ENCODE data around the gene HSPB1. TPM values are rescaled to one million over a fixed set of nuclear protein-coding genes. Genes with fewer than 3 reads are reported as not detected.

The HSPB1 gene
- total and polyA plus RNA-seq, 2 of the 13 experiments (the other 11 are each of a cell fraction or from before 2014, with no cell fraction given) = 21.0 to 38.6 TPM

DNA sequence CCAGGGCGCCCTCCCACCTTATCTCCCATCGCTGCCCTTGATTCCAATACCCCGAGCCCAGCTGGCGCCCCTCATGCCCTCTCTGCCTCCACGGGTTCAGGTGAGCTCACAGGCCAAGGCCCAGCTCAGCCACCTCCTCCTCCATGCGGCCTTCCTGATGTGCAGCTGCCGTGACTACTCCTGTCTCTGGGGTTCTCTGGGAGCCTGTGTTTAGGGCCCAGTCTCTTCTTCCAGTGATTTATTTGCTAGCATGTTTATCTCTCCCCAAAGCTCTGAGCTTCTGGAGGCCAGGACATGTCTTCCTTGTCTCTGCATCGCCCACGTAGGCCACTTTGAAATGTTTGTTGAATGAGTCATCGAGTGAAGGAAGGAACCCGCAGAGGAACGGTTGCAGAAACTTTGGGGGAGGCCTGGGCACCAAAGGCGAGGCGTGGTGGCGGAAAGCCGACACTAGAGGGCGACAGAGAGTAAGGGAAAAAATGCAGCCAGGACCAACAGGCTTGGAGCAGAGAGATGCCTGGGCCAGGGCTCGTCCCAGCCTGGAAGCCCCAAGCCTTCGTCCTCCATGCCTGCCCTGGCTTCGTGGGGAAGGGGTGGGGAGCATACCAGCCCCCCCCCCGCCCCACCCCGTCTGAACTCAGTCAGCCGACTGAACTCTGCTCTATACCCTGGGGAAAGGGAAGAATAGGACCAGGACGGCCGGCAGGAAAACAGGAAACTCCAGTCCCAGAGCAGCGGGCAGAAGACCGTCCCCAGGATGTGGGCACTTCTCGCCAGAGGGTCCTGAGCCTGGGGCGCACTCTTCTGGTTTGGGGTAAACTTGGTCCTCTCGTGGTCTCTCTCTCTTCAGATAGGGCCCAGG is 10.9 kb upstream of the HSPB1 start (continued):
- 0 out of 2 replicates have a peak, but pooled peaks have one; percentile 38 for TF ChIP-seq SKIL (CRISPR knock-in tag; IDR thresholded peaks at IDR 0.05; ENCODE audit: borderline replicate concordance)
- TF ChIP-seq PCBP2 (optimal IDR thresholded peaks at IDR 0.05; ENCODE audit: low read depth, low read length, poor library complexity, severe bottlenecking) = no peak
- no peak for TF ChIP-seq NFE2L2 (IDR thresholded peaks at IDR 0.05; ENCODE audit: low read length)
- TF ChIP-seq ZNF256 (CRISPR knock-in tag; conservative IDR thresholded peaks at IDR 0.05) = no peak
- no peak for TF ChIP-seq IKZF4 (CRISPR knock-in tag; IDR thresholded peaks at IDR 0.05; ENCODE audit: borderline replicate concordance, low read depth, not compliant biosample characterization)
- no peak for TF ChIP-seq STAT6 (CRISPR knock-in tag; IDR thresholded peaks at IDR 0.05; ENCODE audit: borderline replicate concordance)
- TF ChIP-seq, protein P1, sequence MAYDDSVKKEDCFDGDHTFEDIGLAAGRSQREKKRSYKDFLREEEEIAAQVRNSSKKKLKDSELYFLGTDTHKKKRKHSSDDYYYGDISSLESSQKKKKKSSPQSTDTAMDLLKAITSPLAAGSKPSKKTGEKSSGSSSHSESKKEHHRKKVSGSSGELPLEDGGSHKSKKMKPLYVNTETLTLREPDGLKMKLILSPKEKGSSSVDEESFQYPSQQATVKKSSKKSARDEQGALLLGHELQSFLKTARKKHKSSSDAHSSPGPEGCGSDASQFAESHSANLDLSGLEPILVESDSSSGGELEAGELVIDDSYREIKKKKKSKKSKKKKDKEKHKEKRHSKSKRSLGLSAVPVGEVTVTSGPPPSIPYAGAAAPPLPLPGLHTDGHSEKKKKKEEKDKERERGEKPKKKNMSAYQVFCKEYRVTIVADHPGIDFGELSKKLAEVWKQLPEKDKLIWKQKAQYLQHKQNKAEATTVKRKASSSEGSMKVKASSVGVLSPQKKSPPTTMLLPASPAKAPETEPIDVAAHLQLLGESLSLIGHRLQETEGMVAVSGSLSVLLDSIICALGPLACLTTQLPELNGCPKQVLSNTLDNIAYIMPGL (CRISPR knock-in tag; IDR thresholded peaks at IDR 0.05; ENCODE audit: borderline replicate concordance in 1 of 2, low read depth in 1 of 2) = peak; percentile 80 to 90
- peak; percentile 68; the same call in 1 of the 2 replicates for TF ChIP-seq YEATS2 (CRISPR knock-in tag; IDR thresholded peaks at IDR 0.05; ENCODE audit: borderline replicate concordance)
- no peak for TF ChIP-seq IKZF1 (IDR thresholded peaks at IDR 0.05)
- TF ChIP-seq ESRRA (CRISPR knock-in tag; IDR thresholded peaks at IDR 0.05; ENCODE audit: low read depth) = peak; percentile 60; the same call in 1 of the 2 replicates
- TF ChIP-seq, protein P2, sequence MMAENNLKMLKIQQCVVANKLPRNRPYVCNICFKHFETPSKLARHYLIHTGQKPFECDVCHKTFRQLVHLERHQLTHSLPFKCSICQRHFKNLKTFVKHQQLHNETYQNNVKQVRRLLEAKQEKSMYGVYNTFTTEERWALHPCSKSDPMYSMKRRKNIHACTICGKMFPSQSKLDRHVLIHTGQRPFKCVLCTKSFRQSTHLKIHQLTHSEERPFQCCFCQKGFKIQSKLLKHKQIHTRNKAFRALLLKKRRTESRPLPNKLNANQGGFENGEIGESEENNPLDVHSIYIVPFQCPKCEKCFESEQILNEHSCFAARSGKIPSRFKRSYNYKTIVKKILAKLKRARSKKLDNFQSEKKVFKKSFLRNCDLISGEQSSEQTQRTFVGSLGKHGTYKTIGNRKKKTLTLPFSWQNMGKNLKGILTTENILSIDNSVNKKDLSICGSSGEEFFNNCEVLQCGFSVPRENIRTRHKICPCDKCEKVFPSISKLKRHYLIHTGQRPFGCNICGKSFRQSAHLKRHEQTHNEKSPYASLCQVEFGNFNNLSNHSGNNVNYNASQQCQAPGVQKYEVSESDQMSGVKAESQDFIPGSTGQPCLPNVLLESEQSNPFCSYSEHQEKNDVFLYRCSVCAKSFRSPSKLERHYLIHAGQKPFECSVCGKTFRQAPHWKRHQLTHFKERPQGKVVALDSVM (CRISPR knock-in tag; IDR thresholded peaks at IDR 0.05) = peak; percentile 68; the same call in 1 of the 2 replicates
- TF ChIP-seq POGZ (CRISPR knock-in tag; IDR thresholded peaks at IDR 0.05) = peak; percentile 49; the same call in 1 of the 2 replicates
- TF ChIP-seq, protein P3, sequence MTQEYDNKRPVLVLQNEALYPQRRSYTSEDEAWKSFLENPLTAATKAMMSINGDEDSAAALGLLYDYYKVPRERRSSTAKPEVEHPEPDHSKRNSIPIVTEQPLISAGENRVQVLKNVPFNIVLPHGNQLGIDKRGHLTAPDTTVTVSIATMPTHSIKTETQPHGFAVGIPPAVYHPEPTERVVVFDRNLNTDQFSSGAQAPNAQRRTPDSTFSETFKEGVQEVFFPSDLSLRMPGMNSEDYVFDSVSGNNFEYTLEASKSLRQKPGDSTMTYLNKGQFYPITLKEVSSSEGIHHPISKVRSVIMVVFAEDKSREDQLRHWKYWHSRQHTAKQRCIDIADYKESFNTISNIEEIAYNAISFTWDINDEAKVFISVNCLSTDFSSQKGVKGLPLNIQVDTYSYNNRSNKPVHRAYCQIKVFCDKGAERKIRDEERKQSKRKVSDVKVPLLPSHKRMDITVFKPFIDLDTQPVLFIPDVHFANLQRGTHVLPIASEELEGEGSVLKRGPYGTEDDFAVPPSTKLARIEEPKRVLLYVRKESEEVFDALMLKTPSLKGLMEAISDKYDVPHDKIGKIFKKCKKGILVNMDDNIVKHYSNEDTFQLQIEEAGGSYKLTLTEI (CRISPR knock-in tag; conservative IDR thresholded peaks at IDR 0.05) = no peak
- no peak for TF ChIP-seq ZBTB3 (CRISPR knock-in tag; IDR thresholded peaks at IDR 0.05; ENCODE audit: borderline replicate concordance, low read depth)
- peak; percentile 67; the same call in 1 of the 2 replicates for TF ChIP-seq ZNF761 (CRISPR knock-in tag; conservative IDR thresholded peaks at IDR 0.05)
- TF ChIP-seq ZNF780A (CRISPR knock-in tag; IDR thresholded peaks at IDR 0.05) = no peak

Measured in HepG2 (cell line).